ENCODE data around the gene CSE1L.
"Not testable (repeated sequence)": the region's sequence is repeated elsewhere in the genome, so short reads cannot be mapped to it uniquely, and the experiment has no call there.

CSE1L gene

GRCh38 chr20:49034070-49034732, 11.9 kb upstream of the CSE1L start:
- Mint-ChIP-seq H3K4me1 (ENCODE audit: low read depth) (peaks cover 16% of the 10 kb centered on the region), H3K27ac (no peak overlapping the region), H3K9me3 (no peaks in the 10 kb centered on the region), H3K4me3 (no peak overlapping the region), H3K27me3 (no peaks in the 10 kb centered on the region), H3K36me3 (ENCODE audit: low read depth) (peaks cover 59% of the 10 kb centered on the region)
- intact Hi-C loops (cut with micrococcal nuclease): no loop called here

- Mint-ChIP-seq H3K27me3 (no peaks in the 10 kb centered on the region), H3K27ac (peak overlapping the region; percentile 87), H3K4me3 (no peak overlapping the region), H3K4me1 (ENCODE audit: low read depth) (peaks cover 23% of the 10 kb centered on the region), H3K36me3 (ENCODE audit: low read depth) (peaks cover 26% of the 10 kb centered on the region), H3K9me3 (no peaks in the 10 kb centered on the region)
- intact Hi-C loops (cut with micrococcal nuclease): loop anchor here (1.0 kb wide), 1 partner anchor 8 kb away; the partner anchor contains the start of gene CSE1L
These were observed 8.1 kb upstream of the CSE1L start for GRCh38 chr20:49037962-49038387.

DNA sequence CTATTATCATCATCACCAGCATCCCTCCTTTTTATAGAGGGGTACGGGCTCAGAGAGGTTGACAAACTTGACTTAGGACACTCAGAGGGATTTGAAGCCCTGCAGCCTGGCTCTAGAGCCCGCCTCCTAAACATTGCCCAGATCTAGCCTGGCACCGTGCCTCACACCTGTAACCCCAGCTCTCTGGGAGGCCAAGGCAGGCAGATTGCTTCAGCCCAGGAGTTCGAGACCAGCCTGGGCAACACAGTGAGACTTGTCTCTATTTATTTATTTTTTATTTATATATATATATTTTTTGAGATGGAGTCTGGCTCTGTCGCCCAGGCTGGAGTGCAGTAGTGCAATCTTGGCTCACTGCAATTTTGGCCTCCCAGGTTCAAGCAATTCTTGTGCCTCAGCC, 6.3 kb upstream of the CSE1L start:
- Mint-ChIP-seq H3K4me3 (no peak overlapping the region), H3K27me3 (no peaks in the 10 kb centered on the region), H3K9me3 (no peaks in the 10 kb centered on the region), H3K4me1 (ENCODE audit: low read depth) (peaks cover 29% of the 10 kb centered on the region), H3K27ac (peak overlapping the region; percentile 35), H3K36me3 (ENCODE audit: low read depth) (peaks cover 8% of the 10 kb centered on the region)
- intact Hi-C loops (cut with micrococcal nuclease): no loop called here

- Mint-ChIP-seq H3K27ac (peak overlapping the region; percentile 27), H3K4me3 (no peak overlapping the region), H3K9me3 (no peaks in the 10 kb centered on the region), H3K36me3 (ENCODE audit: low read depth) (peaks cover 16% of the 10 kb centered on the region), H3K4me1 (ENCODE audit: low read depth) (peaks cover 42% of the 10 kb centered on the region), H3K27me3 (no peaks in the 10 kb centered on the region)
- intact Hi-C loops (cut with micrococcal nuclease): no loop called here
These were observed 3.1 kb upstream of the CSE1L start for GRCh38 chr20:49043000-49043399.

GRCh38 chr20:49045440-49046086, 549 bp upstream of the CSE1L start:
- H3K27me3 Mint-ChIP-seq: no peaks in the 10 kb centered on the region
- H3K9me3 Mint-ChIP-seq: no peaks in the 10 kb centered on the region
- intact Hi-C loops (cut with micrococcal nuclease): loop anchor here (1.0 kb wide), 1 partner anchor 7 kb away; no protein-coding TSS in a partner anchor
- peak overlapping the region; percentile 99 for H3K27ac Mint-ChIP-seq
- peaks cover 40% of the 10 kb centered on the region for H3K4me1 Mint-ChIP-seq (ENCODE audit: low read depth)
- H3K4me3 Mint-ChIP-seq: peak overlapping the region; percentile 99
- peaks cover 24% of the 10 kb centered on the region for H3K36me3 Mint-ChIP-seq (ENCODE audit: low read depth)

DNA sequence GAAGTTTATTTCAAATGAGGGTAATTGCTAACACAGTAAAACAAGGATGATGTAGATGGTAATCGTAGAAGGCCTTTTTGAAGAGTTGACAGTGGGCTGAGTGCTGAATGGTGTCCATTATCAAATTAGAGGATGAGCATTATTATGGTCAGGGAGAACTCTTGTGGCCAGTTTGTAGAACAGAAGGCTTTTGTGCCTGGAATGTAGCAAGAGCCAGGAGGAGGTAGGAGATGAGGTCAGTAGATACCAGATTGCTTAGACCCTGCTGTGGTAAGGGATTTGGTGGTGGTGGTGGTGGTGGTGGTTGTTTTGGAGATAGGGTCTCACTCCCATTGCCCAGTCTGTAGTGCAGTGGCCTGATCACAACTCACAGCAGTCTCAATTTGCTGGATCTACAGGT, 6.2 kb downstream of the CSE1L start:
- H3K4me3 Mint-ChIP-seq: no peak overlapping the region

DNA sequence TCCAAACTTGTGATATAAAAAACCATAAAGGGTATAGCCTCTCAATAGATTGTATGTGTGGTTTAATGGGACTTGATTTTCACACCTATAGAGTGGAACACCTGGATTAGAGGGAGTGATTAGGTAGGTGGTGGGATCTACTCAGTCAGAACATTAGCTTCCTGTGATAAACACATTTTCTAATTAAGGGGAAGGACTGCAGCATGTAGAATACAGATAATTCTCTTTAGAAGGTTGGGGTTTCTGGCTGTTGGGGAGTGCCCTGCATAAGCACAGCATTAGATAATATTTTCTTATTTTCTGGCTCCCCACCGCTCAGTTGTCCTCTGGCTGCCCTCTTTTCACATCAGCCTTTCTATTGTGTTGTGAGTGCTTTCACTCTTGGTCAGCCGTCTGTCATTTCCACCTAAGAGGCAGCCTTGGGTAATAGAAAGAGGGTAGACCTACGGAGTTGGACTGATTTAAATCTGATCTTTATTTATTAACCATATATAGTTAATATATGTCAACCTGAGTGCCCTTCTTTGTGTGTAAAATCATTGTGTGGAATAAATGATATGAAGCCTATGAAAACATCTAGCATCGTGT, 8.0 kb downstream of the CSE1L start:
- Mint-ChIP-seq H3K27ac (no peak overlapping the region), H3K4me3 (no peak overlapping the region), H3K4me1 (ENCODE audit: low read depth) (peaks cover 32% of the 10 kb centered on the region), H3K36me3 (ENCODE audit: low read depth) (peaks cover 40% of the 10 kb centered on the region), H3K9me3 (no peaks in the 10 kb centered on the region), H3K27me3 (no peaks in the 10 kb centered on the region)
- intact Hi-C loops (cut with micrococcal nuclease): no loop called here

More for the DNA sequence above, 6.2 kb downstream of the CSE1L start:
- peaks cover 50% of the 10 kb centered on the region for H3K4me1 Mint-ChIP-seq (ENCODE audit: low read depth)
- H3K27me3 Mint-ChIP-seq: no peaks in the 10 kb centered on the region
- no peak overlapping the region for H3K27ac Mint-ChIP-seq
- H3K9me3 Mint-ChIP-seq: no peaks in the 10 kb centered on the region
- intact Hi-C loops (cut with micrococcal nuclease): no loop called here
- H3K36me3 Mint-ChIP-seq (ENCODE audit: low read depth): peaks cover 32% of the 10 kb centered on the region

GRCh38 chr20:49063279-49063678, 17.2 kb downstream of the CSE1L start:
- no peak overlapping the region for H3K27ac Mint-ChIP-seq
- intact Hi-C loops (cut with micrococcal nuclease): no loop called here
- H3K4me1 Mint-ChIP-seq (ENCODE audit: low read depth): no peaks in the 10 kb centered on the region
- no peak overlapping the region for H3K4me3 Mint-ChIP-seq
- no peaks in the 10 kb centered on the region for H3K9me3 Mint-ChIP-seq
- H3K27me3 Mint-ChIP-seq: no peaks in the 10 kb centered on the region
- peaks cover 70% of the 10 kb centered on the region for H3K36me3 Mint-ChIP-seq (ENCODE audit: low read depth)

GRCh38 chr20:49074521-49074920, 28.4 kb downstream of the CSE1L start:
- H3K27ac Mint-ChIP-seq: no peak overlapping the region

GRCh38 chr20:49078310-49078709, 32.2 kb downstream of the CSE1L start:
- Mint-ChIP-seq H3K27me3 (no peaks in the 10 kb centered on the region), H3K36me3 (ENCODE audit: low read depth) (peaks cover 91% of the 10 kb centered on the region), H3K9me3 (no peaks in the 10 kb centered on the region), H3K4me1 (ENCODE audit: low read depth) (no peaks in the 10 kb centered on the region), H3K27ac (no peak overlapping the region), H3K4me3 (no peak overlapping the region)
- intact Hi-C loops (cut with micrococcal nuclease): no loop called here

More at GRCh38 chr20:49074521-49074920, 28.4 kb downstream of the CSE1L start:
- Mint-ChIP-seq H3K27me3 (no peaks in the 10 kb centered on the region), H3K4me1 (ENCODE audit: low read depth) (no peaks in the 10 kb centered on the region), H3K36me3 (ENCODE audit: low read depth) (peaks cover 81% of the 10 kb centered on the region), H3K9me3 (no peaks in the 10 kb centered on the region), H3K4me3 (no peak overlapping the region)
- intact Hi-C loops (cut with micrococcal nuclease): no loop called here

- H3K27me3 Mint-ChIP-seq; H3K4me3 Mint-ChIP-seq; H3K27ac Mint-ChIP-seq; H3K9me3 Mint-ChIP-seq; H3K4me1 Mint-ChIP-seq (ENCODE audit: low read depth): not testable (repeated sequence)
- intact Hi-C loops (cut with micrococcal nuclease): loop anchor here (10.0 kb wide), 1 partner anchor 173 kb away; no protein-coding TSS in a partner anchor
- peaks cover 94% of the 10 kb centered on the region for H3K36me3 Mint-ChIP-seq (ENCODE audit: low read depth)
These were observed 36.2 kb downstream of the CSE1L start for GRCh38 chr20:49082295-49082694.

DNA sequence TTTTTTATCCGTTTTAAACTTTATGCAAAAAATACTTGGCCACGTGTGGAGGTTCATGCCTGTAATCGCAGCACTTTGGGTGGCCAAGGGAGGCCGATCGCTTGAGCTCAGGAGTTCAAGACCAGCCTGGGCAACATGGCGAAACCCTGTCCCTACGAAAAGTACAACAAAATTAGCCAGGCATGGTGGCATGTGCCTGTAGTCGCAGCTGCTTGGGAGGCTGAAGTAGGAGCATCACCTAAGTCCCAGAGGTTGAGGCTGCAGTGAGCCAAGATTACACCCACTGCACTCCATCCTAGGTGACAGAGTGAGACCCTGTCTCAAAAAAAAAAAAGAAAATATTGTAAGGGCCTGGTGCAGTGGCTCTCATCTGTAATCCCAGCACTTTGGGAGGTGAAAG, 45.0 kb downstream of the CSE1L start:
- H3K36me3 Mint-ChIP-seq (ENCODE audit: low read depth): peaks cover 100% of the 10 kb centered on the region
- no peaks in the 10 kb centered on the region for H3K9me3 Mint-ChIP-seq
- H3K4me3 Mint-ChIP-seq: no peak overlapping the region
- H3K4me1 Mint-ChIP-seq (ENCODE audit: low read depth): no peaks in the 10 kb centered on the region
- H3K27me3 Mint-ChIP-seq: no peaks in the 10 kb centered on the region
- intact Hi-C loops (cut with micrococcal nuclease): loop anchor here (5.0 kb wide), 1 partner anchor 99 kb away; no protein-coding TSS in a partner anchor
- H3K27ac Mint-ChIP-seq: no peak overlapping the region

- intact Hi-C loops (cut with micrococcal nuclease): loop anchor here (5.0 kb wide), 1 partner anchor 99 kb away; no protein-coding TSS in a partner anchor
- Mint-ChIP-seq H3K9me3 (no peaks in the 10 kb centered on the region), H3K36me3 (ENCODE audit: low read depth) (peaks cover 100% of the 10 kb centered on the region), H3K4me3 (no peak overlapping the region), H3K27ac (no peak overlapping the region), H3K4me1 (ENCODE audit: low read depth) (no peaks in the 10 kb centered on the region), H3K27me3 (no peaks in the 10 kb centered on the region)
These were observed 45.6 kb downstream of the CSE1L start for GRCh38 chr20:49091762-49092161.

DNA sequence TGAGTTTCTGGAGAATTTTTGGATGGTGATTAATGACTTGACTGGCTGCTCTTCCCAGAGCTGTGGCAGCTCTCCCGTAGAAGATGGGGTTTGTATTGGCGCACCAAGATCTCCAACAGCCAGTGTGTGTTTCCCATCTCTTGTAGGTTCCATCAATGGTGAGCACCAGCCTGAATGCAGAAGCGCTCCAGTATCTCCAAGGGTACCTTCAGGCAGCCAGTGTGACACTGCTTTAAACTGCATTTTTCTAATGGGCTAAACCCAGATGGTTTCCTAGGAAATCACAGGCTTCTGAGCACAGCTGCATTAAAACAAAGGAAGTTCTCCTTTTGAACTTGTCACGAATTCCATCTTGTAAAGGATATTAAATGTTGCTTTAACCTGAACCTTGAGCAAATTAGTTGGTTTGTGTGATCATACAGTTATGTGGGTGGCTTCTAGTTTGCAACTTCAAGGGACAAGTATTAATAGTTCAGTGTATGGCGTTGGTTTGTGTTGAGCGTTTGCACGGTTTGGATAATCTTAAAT, 50.2 kb downstream of the CSE1L start:
- Mint-ChIP-seq H3K27ac (no peak overlapping the region), H3K36me3 (ENCODE audit: low read depth) (peaks cover 84% of the 10 kb centered on the region), H3K4me1 (ENCODE audit: low read depth) (peaks cover 3% of the 10 kb centered on the region), H3K4me3 (no peak overlapping the region), H3K9me3 (no peaks in the 10 kb centered on the region), H3K27me3 (no peaks in the 10 kb centered on the region)
- intact Hi-C loops (cut with micrococcal nuclease): no loop called here
